IMR-90 (cell line): ENCODE results near the gene FAM174C. TPM values are rescaled to one million over a fixed set of nuclear protein-coding genes. Genes with fewer than 3 reads are reported as not detected.

Experiments
- ATAC-seq: fragments of 200-7000 bp; cut with Tn5 transposase; 2 replicates; pipeline ENCODE4 v1.9.1; 2020; ENCODE audit warnings: low read depth, mild to moderate bottlenecking, moderate library complexity
- BruUV-seq: library from RNA; stranded (reverse); fragments of 400-500 nt; replicated peaks from 2 replicates; lab custom pipeline; 2021; lab: Mats Ljungman, UMichigan
- CTCF ChIA-PET: fragments of 300-600 bp; formaldehyde crosslinking; extraction: SDS; loops from one replicate; lab custom pipeline; 2021; ENCODE audit warnings: antibody characterized with exemption; lab: Yijun Ruan, JAX
- POLR2A ChIA-PET: fragments of 300-600 bp; sonication (Branson Sonifier 250); formaldehyde crosslinking; loops from one replicate; lab custom pipeline; 2022; ENCODE audit warnings: antibody characterized with exemption; ENCODE audit not compliant: unreplicated experiment; lab: Charles Lee
- DNase-seq: peaks from one replicate; pipeline ENCODE4 v3.0.0; 2013
- H2AFZ ChIP-seq: replicated peaks from 2 replicates; pipeline ENCODE3; 2013; ENCODE audit warnings: low read length, mild to moderate bottlenecking; ENCODE audit not compliant: poor library complexity
- H2AK5ac ChIP-seq: 2 replicates; pipeline ENCODE4 v1.6.1; 2013; ENCODE audit warnings: low read depth, low read length, inconsistent platforms
- H2AK9ac ChIP-seq: replicated peaks from 2 replicates; pipeline ENCODE3; 2013; ENCODE audit warnings: mild to moderate bottlenecking, low read depth, low read length, moderate library complexity; ENCODE audit not compliant: poor library complexity
- H2BK120ac ChIP-seq: 2 replicates; pipeline ENCODE4 v1.6.1; 2013; ENCODE audit warnings: low read depth, low read length, inconsistent platforms
- H2BK15ac ChIP-seq: 3 replicates; pipeline ENCODE4 v1.6.1; 2013; ENCODE audit warnings: low read depth, low read length, inconsistent platforms
- H2BK20ac ChIP-seq: 2 replicates; pipeline ENCODE4 v1.6.1; 2013; ENCODE audit warnings: low read depth, mild to moderate bottlenecking, inconsistent platforms, low read length, moderate library complexity
- H2BK5ac ChIP-seq: 2 replicates; pipeline ENCODE4 v1.6.1; 2013; ENCODE audit warnings: mild to moderate bottlenecking, low read depth, low read length, inconsistent platforms; ENCODE audit not compliant: poor library complexity, severe bottlenecking
- H3K14ac ChIP-seq: replicated peaks from 2 replicates; pipeline ENCODE4 v1.6.1; 2013; ENCODE audit warnings: low read depth, low read length, inconsistent platforms
- H3K18ac ChIP-seq: 2 replicates; pipeline ENCODE4 v1.6.1; 2013; ENCODE audit warnings: low read depth, low read length, control low read depth
- H3K23ac ChIP-seq: 2 replicates; pipeline ENCODE4 v1.6.1; 2013; ENCODE audit warnings: low read depth, low read length, inconsistent platforms
- H3K27ac ChIP-seq: 2 replicates; pipeline ENCODE4 v1.5.1; 2013; ENCODE audit warnings: mild to moderate bottlenecking, control low read depth, low read length; ENCODE audit not compliant: insufficient read depth
- H3K27me3 ChIP-seq: 2 replicates; pipeline ENCODE4 v1.6.1; 2013; ENCODE audit warnings: low read length; ENCODE audit not compliant: control insufficient read depth, insufficient read depth
- H3K36me3 ChIP-seq: 2 replicates; pipeline ENCODE4 v1.6.1; 2013; ENCODE audit warnings: low read length, mixed read lengths; ENCODE audit not compliant: control insufficient read depth, insufficient read depth
- H3K4ac ChIP-seq: 2 replicates; pipeline ENCODE4 v1.6.1; 2013; ENCODE audit warnings: low read depth, low read length, inconsistent platforms
- H3K4me1 ChIP-seq: 2 replicates; pipeline ENCODE4 v1.6.1; 2013; ENCODE audit warnings: low read length, mixed read lengths; ENCODE audit not compliant: control insufficient read depth, insufficient read depth
- H3K4me2 ChIP-seq: 2 replicates; pipeline ENCODE4 v1.6.1; 2013; ENCODE audit warnings: low read depth, mild to moderate bottlenecking, control low read depth, low read length, moderate library complexity
- H3K4me3 ChIP-seq: 2 replicates; pipeline ENCODE4 v1.5.1; 2013; ENCODE audit warnings: low read depth, mild to moderate bottlenecking, control low read depth, low read length, moderate library complexity; ENCODE audit not compliant: insufficient read depth
- H3K56ac ChIP-seq: 2 replicates; pipeline ENCODE4 v1.6.1; 2013; ENCODE audit warnings: low read length, inconsistent platforms; ENCODE audit not compliant: insufficient read depth; ENCODE audit errors: extremely low read depth
- H3K79me1 ChIP-seq, 2 experiments: 2 replicates each; pipeline ENCODE4 v1.6.1; 2013; ENCODE audit warnings: low read length in 2 of 2, inconsistent platforms in 1 of 2, low read depth in 1 of 2
- H3K9ac ChIP-seq: 2 replicates; pipeline ENCODE4 v1.6.1; 2013; ENCODE audit warnings: low read depth, low read length, control low read depth
- H3K9me1 ChIP-seq: 2 replicates; pipeline ENCODE4 v1.6.1; 2013; ENCODE audit warnings: low read length, inconsistent platforms; ENCODE audit not compliant: insufficient read depth
- H3K9me3 ChIP-seq: 2 replicates; pipeline ENCODE4 v1.6.1; 2013; ENCODE audit warnings: low read length; ENCODE audit not compliant: control insufficient read depth, insufficient read depth
- H4K20me1 ChIP-seq: 2 replicates; pipeline ENCODE4 v1.6.1; 2013; ENCODE audit warnings: low read length, inconsistent platforms; ENCODE audit not compliant: insufficient read depth
- H4K5ac ChIP-seq: 2 replicates; pipeline ENCODE4 v1.6.1; 2013; ENCODE audit warnings: mild to moderate bottlenecking, low read depth, low read length, control low read depth
- H4K8ac ChIP-seq, 2 experiments: 2 replicates each; pipeline ENCODE4 v1.6.1; 2013; ENCODE audit warnings: low read depth in 2 of 2, low read length in 2 of 2, control low read depth in 1 of 2, inconsistent platforms in 1 of 2
- H4K91ac ChIP-seq: 2 replicates; pipeline ENCODE4 v1.6.1; 2013; ENCODE audit warnings: low read depth, low read length, inconsistent platforms; ENCODE audit not compliant: insufficient read depth
- MAZ ChIP-seq: IDR thresholded peaks from 2 replicates; pipeline ENCODE4 v1.6.1; 2012; ENCODE audit warnings: low read depth, mild to moderate bottlenecking, low read length, improper control_type of control experiment, moderate library complexity, borderline replicate concordance
- MXI1 ChIP-seq: IDR thresholded peaks from 2 replicates; pipeline ENCODE4 v1.6.1; 2012; ENCODE audit warnings: low read depth, mild to moderate bottlenecking, low read length, moderate library complexity, borderline replicate concordance
- WGBS, 2 experiments: methylation state at CpG; one replicate each; pipeline versions ENCODE4 v1.1.5 to v1.1.7; 2013; ENCODE audit warnings: missing lambda C conversion rate in 2 of 2; ENCODE audit not compliant: insufficient read length in 1 of 2; ENCODE audit errors: extremely low coverage in 2 of 2; 5-methylcytosine and 5-hydroxymethylcytosine counted together
- dilution Hi-C: fragments of 300-500 bp; cut with HindIII; formaldehyde crosslinking; loops from one replicate; pipeline ENCODE4 v1.14.3; 2018; ENCODE audit warnings: low sequenced_read_pairs; ENCODE audit not compliant: unreplicated experiment
- in situ Hi-C: fragments of 300-500 bp; cut with MboI; formaldehyde crosslinking; loops from 3 replicates; pipeline ENCODE4 v1.14.3; 2019; ENCODE audit warnings: low sequenced_read_pairs, inconsistent platforms, mixed read lengths
- intact Hi-C: fragments of 100-400 bp; cut with micrococcal nuclease; formaldehyde crosslinking; loops from 2 replicates; pipeline ENCODE4 v1.10.0; 2022
- polyA plus RNA-seq, 3 experiments: library from polyadenylated mRNA; depleted of rRNA; stranded (reverse); fragments of >200 nt; gene quantifications; 2 replicates each; pipeline ENCODE4 v1.2.3, GENCODE V29; 2012; ENCODE audit warnings: low replicate concordance in 1 of 3
- total RNA-seq: library from RNA; depleted of rRNA; stranded (reverse); fragments of >200 nt; gene quantifications from 2 replicates; pipeline ENCODE4 v1.2.3, GENCODE V29; 2012

Gene FAM174C
- total and polyA plus RNA-seq, 2 of the 4 experiments (the other 2 are of a cell fraction), result 7.5 to 61.8 TPM

DNA sequence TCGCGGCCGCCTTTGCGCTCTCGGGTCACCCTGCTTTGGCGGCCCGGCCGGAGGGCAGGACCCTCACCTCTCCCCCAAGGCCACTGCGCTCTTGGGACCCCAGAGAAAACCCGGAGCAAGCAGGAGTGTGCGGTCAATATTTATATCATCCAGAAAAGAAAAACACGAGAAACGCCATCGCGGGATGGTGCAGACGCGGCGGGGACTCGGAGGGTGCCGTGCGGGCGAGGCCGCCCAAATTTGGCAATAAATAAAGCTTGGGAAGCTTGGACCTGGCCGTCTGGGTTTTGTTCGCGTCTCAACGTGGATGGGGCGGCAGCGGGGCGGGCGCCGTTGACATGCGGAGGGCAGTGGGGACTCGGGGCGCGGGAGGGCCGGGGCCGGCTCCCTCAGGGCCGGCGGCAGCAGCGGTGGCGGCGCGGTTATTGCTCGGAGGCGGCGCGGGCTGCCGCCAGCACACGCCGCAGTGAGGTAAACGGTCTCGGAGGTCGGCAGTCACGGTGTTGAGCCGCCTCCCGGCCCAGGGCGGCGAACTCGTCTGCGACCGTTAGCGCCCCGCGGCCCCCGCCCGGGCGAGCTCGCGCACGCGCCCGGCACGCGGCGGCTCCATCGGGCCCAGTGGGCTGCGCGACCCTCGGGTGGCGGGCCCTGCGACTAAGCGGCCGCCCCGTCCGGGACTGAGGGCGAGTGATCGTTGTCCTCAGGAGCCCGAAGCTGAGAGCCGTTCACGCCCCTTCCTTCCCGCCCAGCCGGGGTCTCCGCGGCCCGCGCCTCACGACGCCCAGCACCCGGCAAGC is 47.0 kb upstream of the FAM174C start (continued):
- no peak for TF ChIP-seq MAZ

GRCh38 chr19:1229056-1229923 is 46.0 kb upstream of the FAM174C start:
- no peak overlapping the region for H2BK15ac ChIP-seq
- intact Hi-C loops, result no loop called here
- ChIA-PET POLR2A (no interaction called here), CTCF (no interaction called here)
- TF ChIP-seq MXI1, result no peak
- no peaks in the 10 kb centered on the region for H3K27me3 ChIP-seq
- WGBS, 2 experiments, result 98% methylated on average over 87 of the region's 158 CpGs; no CpG with 5 or more reads in 1 of the 2 experiments
- H3K4me2 ChIP-seq, result no peak overlapping the region
- dilution Hi-C loops, result no loop called here
- no peak overlapping the region for H3K23ac ChIP-seq
- peaks cover 13% of the 10 kb centered on the region for H3K4me1 ChIP-seq
- H3K14ac ChIP-seq, result no peak overlapping the region
- no peak overlapping the region for H3K4me3 ChIP-seq
- no peaks in the 10 kb centered on the region for H3K9me3 ChIP-seq
- no peak overlapping the region for H4K91ac ChIP-seq
- H3K56ac ChIP-seq, result no peak overlapping the region
- H3K36me3 ChIP-seq, result peaks cover 56% of the 10 kb centered on the region
- ATAC-seq (no peak), DNase-seq (no peak)
- no peak overlapping the region for H3K18ac ChIP-seq
- no peak overlapping the region for H3K4ac ChIP-seq
- H2BK5ac ChIP-seq, result no peak overlapping the region
- H3K9ac ChIP-seq, result no peak overlapping the region
- H4K8ac ChIP-seq, result no peak overlapping the region
- H2AK9ac ChIP-seq, result no peak overlapping the region
- H4K5ac ChIP-seq, result no peak overlapping the region
- no peak overlapping the region for H2BK20ac ChIP-seq
- peaks cover 28% of the 10 kb centered on the region for H4K20me1 ChIP-seq
- H2BK120ac ChIP-seq, result no peak overlapping the region
- no peak overlapping the region for H2AFZ ChIP-seq
- H3K9me1 ChIP-seq, result no peaks in the 10 kb centered on the region
- in situ Hi-C loops, result no loop called here
- no peak overlapping the region for H3K27ac ChIP-seq
- no peak overlapping the region for H2AK5ac ChIP-seq
- peaks cover 0 to 23% of the 10 kb centered on the region in 2 experiments; a peak in 2 of 4 replicates for H3K79me1 ChIP-seq
- no TSS peak for BruUV-seq
